Stimulated activated CD4-positive, alpha-beta T cell treated with anti-CD3 and anti-CD28 coated beads, Interleukin-12 subunit alpha, Interleukin-12 subunit beta, amount 100 ng/mL, for 24 hours (primary cell): Measurements from ENCODE around the gene LDLRAD1.
"Not testable (repeated sequence)": the region's sequence is repeated elsewhere in the genome, so short reads cannot be mapped to it uniquely, and the experiment has no call there.

Source experiments
- DNase-seq, 2 experiments: peaks; one replicate each; pipeline ENCODE4 v3.0.0-alpha.2; 2020; ENCODE audit warnings: low read depth in 2 of 2

LDLRAD1 gene

DNA sequence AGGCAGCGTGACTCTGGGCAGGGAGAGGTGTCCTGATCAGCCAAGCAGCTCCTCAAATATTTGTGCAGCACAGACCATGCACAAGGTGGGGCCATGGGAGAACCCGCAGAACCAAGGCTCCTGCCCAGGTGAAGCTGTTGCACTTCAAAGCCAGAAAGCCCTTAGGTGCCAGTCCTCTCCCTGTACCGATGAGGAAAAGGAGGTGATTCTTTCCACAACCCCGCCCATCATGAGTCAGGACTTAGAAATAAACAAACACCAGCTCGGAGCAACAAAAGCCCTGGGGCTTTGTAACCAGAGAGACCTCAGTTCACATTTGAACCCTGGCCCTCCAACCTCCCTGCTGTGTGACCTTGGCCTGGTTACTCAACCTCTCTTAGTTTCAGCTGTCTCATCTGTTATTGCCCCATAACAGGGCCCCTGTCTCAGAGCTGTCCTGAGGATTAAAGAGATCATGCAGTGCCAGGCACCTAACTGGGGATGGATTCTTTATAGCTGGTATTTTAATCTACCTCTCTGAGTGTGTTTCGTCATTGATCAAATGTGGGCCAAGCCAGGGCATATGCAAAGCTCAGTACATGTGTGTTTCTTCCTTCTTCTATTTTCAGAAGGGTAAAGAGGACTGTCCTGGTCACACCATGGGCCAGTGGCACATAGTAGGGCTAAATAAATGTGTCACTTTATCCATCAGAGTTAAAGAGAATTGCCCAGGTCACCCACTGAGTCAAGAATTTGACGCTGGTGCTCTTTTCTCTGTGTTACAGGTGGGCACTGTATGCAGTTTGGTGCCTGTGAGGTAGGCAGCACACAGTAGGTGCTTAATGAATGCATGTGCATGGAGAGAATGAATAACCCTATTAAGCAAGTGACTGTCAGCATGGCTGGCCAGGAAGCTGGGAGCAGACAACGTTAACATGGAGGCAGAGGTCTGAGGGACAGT is 1.4 kb downstream of the LDLRAD1 start:
- DNase-seq, result no peak

DNA sequence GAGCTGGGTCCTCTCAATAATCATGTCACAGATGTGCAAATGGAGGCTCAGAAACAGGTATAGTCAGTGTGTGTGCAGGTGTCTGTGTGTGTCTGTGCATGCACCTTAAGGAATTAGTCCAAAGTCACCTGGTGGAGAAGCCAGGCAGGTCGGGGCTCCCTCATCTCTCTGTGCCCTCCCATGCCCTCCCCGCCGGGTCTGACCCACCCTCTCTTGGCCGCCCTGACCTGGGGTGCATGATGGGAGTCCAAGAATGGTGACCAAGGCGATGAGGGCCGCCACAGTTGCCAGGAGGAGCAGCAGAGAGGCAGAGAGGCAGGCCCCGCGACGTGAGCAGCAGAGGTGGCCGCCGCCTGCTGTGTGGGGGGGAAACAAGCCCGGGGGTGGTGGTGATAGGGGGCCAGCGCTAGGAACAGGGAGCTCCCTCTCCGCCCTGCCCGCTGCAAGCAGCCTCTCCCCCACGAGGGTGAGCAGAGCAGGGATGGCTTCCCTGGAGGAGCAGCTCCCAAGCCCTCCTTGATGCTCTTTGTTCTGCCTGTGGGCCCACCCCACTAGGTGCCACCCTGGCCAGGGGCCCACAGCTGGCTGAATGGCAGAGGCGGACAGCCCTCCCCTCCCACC is 3.9 kb downstream of the LDLRAD1 start:
- no peak for DNase-seq

DNA sequence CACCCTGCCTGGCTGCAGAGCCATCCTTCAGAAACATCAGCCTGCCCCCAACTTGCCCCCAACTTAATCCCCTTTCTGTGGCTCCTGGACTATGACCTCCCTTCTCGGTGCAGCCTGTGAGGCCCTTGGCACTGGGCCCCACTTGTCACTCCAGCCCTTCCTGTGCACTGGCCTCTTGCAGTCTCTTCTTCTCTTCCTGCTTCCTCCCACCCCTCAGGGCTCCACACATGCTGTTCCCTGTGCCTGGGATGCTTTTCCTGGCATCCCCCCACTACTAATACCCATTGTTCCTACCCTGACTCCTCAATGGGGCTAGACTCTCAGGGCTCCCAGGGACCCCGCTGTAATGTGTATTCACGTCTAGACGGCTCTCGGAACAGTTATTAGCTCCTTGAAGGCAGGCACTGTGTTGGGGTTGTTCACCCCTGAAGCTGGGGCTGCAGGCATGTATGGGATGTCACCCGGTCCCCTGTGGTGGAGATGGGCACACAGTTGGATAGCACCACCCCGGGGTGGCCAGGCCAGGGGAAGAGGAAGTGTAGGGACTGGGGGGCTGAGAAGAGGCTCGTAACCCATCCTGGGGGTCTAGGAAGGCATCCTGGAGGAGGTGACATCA is 4.5 kb downstream of the LDLRAD1 start:
- no peak for DNase-seq

DNA sequence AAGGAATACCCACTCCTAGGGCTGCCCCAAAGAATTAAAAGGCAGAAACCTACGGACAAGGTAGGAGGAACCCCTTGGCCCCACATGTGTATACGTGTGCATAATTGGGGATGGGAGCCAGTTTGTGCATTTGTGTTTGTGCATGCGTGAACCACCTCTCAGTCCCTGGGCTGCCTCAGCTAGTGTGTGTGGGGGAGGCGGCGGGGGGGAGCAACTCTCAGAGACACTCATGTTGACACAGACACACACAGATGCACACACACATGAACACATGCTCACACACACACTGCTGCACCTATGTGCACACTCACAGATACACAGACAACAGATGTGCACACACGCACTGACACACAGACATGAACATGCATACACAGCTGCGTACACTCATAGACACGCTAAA is 5.1 kb downstream of the LDLRAD1 start:
- no peak for DNase-seq

- DNase-seq, result no peak
Observed at GRCh38 chr1:54012008-54012325, 6.0 kb downstream of the LDLRAD1 start.

DNA sequence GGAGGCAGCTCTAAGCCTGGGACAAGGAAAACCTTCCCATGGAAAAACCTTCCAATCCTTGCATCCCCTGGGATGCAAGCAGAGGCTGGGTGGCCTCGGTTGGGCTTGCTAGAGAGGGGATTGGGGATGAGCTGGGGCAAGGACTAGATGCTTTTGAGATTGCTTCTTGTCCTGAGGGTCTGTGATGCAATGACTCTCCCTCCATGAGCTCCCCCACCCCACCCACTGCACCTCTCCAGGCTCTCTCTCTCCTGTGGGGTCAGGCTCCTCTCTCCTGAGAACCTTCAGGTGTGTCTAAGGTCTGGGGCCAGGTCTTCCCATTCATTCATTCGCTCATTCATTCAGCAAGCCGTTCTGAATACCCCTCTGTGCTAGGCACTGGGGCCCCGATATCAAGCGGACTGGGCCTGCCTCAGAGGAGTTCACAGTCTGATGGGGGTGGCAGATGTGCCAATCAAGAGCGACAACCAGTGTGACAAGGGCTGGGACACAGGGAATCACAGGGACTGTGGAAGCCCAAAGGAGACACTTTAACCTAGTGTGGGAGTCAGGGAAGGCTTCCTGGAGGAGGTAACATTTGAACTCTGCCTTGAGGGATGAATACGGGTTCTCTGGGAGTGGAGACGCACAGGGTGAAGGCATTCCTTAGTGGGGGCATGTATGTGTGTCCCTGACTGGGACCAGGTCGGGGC is 6.5 kb downstream of the LDLRAD1 start:
- no peak for DNase-seq

DNA sequence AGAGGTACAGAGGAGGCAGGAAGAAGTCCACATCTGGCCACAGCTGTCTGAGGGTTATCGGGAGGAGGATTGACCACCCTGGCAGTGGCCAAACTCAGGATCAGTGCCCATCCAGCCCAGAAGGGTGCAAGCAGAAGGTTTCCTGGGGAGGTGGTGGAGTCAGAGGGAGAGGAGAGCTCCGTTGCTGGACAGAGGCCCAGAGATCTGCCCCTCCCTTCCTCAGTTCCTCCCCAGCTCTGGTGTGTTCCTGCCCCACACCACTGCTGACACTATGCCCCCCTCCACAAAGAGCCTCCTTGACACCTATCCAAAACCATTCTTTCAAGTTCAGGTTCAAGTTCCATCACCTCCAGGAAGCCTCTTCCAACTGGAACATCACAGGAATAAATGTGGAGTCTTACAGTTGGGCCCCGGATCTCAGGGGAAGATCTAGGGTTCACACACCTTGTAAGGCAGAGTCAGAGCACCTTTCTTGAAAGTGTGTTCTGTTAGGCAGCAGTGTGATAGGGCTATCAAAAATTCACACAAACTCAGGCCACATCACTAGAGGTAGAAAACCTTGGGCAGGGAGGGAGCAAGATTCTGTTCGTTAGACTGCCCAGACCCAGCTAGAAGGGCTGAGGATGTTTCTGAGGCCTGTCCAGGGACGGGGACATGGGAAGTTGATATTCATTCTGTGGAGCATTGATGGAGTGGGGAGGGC is 7.4 kb downstream of the LDLRAD1 start:
- DNase-seq, result no peak

DNA sequence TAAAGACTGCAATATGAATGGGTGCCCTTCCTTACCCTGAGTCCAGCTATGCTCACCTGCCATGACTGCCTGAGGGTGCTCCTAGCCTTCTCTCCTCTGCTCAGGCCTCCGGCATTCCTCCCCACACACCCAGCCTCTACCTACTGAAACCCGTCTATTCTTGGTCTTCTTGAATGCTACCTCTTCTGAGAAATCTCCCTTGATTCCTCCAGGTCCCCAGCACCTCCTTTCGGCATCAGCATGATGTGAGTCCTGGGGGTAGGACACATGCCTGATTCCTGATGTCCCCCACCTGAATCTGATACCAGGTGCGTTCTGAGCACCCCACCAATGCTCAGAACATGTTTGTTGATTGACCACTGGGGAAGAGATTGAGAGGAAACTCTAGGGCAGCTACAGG is 8.6 kb downstream of the LDLRAD1 start:
- DNase-seq, result no peak

DNA sequence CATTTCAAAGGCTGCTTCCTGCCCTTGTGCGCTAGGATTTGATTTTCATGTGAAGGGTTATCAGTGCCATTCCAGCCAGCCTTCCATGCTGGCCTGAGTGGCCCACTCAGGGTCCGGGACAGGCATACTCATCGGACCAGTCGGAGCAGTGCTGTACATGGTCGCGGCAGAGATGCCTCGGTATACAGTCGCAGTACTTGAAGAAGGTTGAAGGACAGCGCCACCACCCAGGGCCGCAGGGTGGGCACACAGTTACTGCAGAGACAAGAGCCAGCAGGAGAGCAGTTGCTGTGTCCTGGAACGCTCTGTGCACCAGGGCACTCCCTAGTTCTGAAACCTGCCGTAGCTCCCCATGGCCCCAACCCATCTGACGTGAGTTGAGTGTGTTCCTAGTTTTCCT is 9.1 kb downstream of the LDLRAD1 start:
- no peak for DNase-seq

DNA sequence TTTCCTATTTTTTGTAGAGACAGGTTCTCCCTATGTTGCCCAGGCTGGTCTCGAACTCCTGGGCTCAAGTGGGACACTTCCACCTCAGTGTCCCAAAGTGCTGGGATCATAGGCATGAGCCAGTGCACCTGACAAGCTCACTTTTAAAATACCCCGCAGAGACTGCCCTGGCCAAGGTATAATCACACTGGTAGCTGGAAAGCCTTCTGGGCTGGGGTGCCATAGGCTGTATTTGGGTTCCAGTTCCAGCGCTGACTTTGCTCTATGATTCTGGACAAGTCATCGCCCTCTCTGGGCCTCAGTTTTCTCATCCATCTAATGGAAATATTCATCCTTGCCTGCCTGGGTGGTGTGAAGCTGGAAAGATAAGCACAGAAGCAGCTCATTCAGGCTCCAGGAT is 10.4 kb downstream of the LDLRAD1 start:
- DNase-seq, result no peak

DNA sequence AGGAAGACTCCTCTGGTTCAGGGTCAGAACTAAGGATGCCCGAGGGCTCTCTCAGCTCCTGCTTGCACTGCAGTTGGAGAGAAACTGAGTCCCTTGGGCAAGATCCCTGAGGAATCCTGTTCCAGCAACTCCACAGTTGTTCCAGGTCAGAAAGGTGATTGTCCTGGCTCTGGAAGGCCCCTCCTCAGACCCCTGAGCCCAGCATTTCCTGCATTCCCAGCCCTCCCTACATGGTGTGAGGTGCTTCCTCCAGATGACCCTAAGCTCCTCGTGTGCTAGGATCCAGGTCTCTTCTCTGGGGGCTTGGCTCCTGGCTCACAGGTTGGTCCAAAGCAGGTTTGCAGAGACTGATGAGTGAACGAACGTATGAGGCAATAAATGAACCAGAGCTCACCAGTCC is 11.5 kb downstream of the LDLRAD1 start:
- DNase-seq, result no peak

DNA sequence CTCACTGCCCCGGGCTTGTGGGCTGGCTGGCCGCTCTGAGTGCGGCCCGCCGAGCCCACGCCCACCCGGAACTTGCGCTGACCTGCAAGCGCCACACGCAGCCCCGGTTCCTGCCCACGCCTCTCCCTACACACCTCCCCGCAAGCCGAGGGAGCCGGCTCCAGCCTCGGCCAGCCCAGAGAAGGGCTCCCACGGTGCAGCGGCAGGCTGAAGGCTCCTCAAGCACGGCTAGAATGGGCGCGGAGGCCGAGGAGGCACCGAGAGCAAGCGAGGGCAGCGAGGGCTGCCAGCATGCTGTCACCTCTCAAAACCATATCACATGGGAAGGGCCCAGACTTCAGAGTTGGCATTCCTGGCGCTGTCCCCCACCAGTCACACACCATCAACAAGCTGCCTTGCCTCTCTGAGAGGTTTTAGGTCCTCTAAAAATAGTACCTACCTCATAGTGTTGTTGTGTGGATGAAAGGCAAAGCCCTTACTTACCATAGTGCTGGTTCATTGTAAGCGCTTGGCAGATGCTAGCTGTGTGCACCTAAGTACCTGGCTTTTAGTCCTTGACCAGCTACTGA is 13.4 kb downstream of the LDLRAD1 start:
- no peak for DNase-seq

DNA sequence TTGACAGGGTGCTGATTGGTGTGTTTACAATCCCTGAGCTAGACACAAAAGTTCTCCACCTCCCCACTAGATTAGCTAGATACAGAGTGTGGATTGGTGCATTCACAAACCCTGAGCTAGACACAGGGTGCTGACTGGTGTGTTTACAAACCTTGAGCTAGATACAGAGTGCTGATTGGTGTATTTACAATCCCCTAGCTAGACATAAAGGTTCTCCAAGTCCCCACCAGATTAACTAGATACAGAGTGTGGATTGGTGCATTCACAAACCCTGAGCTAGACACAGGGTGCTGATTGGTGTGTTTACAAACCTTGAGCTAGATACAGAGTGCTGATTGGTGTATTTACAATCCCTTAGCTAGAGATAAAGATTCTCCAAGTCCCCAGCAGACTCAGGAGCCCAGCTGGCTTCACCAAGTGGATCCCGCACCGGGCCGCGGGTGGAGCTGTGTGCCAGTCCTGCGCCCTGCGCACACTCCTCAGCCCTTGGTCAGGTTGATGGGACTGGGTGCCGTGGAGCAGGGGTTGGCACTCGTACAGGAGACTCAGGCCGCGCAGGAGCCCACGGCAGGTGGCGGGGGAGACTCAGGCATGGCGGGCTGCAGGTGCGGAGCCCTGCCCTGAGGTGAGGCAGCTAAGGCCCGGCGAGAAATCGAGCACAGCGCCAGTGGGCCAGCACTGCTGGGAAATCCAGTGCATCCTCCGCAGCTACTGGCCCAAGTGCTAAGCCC is 14.1 kb downstream of the LDLRAD1 start:
- not testable (repeated sequence) for DNase-seq

GRCh38 chr1:54003249-54003646 is 14.7 kb downstream of the LDLRAD1 start:
- no peak for DNase-seq

DNA sequence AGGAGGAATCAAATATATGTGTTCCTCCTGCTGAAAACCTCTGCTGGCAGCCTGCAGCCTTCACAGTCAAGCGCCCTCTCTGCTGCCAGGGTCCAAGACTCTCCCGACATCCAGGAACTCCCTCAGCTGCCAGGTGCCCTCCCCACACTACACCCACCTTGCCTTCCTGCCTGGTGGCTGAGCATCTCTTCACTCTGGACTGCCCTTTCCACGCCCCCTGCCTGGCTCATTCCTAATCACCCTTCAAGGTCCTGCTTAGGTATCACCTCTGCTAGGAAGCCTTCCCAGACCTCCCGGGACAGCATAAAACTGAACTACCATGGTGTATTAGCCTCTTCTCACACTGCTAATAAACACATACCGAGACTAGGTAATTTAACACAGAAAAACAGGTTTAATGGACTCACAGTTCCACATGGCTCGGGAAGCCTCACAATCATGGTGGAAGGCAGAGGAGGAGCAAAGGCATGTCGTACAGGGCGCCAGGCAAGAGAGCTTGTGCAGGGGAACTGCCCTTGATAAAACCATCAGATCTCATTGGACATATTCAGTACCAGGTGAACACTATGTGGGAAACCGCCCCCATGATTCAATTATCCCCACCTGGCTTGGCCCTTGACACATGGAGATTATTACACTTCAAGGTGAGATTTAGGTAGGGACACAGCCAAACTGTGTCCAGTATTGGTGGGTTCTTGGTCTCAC is 15.3 kb downstream of the LDLRAD1 start:
- DNase-seq, result no peak

GRCh38 chr1:54001591-54001990 is 16.4 kb downstream of the LDLRAD1 start:
- no peak for DNase-seq

- DNase-seq, result no peak
Observed at GRCh38 chr1:53999920-54000319, 18.1 kb downstream of the LDLRAD1 start.

- no peak for DNase-seq
Observed at GRCh38 chr1:53998223-53998622, 19.8 kb downstream of the LDLRAD1 start.

DNA sequence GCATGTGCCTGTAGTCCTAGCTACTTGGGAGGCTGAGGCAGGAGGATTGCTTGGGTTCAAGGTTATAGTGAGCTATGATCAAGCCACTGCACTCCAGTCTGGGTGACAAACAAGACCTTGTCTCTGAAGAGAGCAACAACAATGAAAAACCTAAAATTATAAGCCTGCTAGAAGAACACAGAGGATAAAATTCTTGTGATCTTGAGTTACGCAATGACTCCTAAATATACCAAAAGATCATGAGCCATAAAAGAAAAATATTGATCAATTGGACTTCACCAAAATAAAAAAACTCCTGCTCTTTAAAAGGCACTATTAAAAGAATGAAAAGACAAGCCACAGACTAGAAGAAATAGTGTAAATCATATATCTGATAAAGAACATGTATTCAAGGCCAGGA is 22.3 kb downstream of the LDLRAD1 start:
- no peak for DNase-seq

GRCh38 chr1:53994516-53994915 is 23.5 kb downstream of the LDLRAD1 start:
- not testable (repeated sequence) for DNase-seq
